OCI-LY3 (cell line): ENCODE data around the gene CYP2A7.
"Not testable (repeated sequence)": the region's sequence is repeated elsewhere in the genome, so short reads cannot be mapped to it uniquely, and the experiment has no call there.

Experiments used
- CTCF ChIP-seq: fragments of 200-600, 300-600 bp; sonication (generic); IDR thresholded peaks from 2 replicates; pipeline ENCODE4 v1.5.1; 2014; ENCODE audit warnings: antibody characterized with exemption, low read length, low read depth
- EZH2phosphoT487 ChIP-seq: fragments of 200-600 bp; shearing (Covaris generic); IDR thresholded peaks from 2 replicates; pipeline ENCODE4 v1.6.1; 2018; ENCODE audit warnings: antibody characterized with exemption, mixed run types, low read depth

GRCh38 chr19:40918303-40918702 is 36.3 kb upstream of the CYP2A7 start:
- TF ChIP-seq CTCF, EZH2phosphoT487: not testable (repeated sequence)
